ENCODE results near the gene AQP12B. TPM values are rescaled to one million over a fixed set of nuclear protein-coding genes. Genes with fewer than 3 reads are reported as not detected.
"Not testable (repeated sequence)": the region's sequence is repeated elsewhere in the genome, so short reads cannot be mapped to it uniquely, and the experiment has no call there.

The AQP12B gene
- total and polyA plus RNA-seq, 4 donors = not detected

GRCh38 chr2:240662681-240663080 is 20.0 kb downstream of the AQP12B start:
- no peak for TF ChIP-seq NR2F2 (IDR thresholded peaks at IDR 0.05)
- 77% methylated on average over 3 of the region's 3 CpGs for WGBS
- Histone ChIP-seq H3K27me3 (ENCODE audit: control insufficient read depth in 4 of 4, insufficient read depth in 4 of 4, low read length in 3 of 4) (no peaks in the 10 kb centered on the region), H3K4me3 (ENCODE audit: low read depth in 1 of 3, low read length in 3 of 3) (no peak overlapping the region), H3K27ac (ENCODE audit: low read depth in 1 of 2, low read length in 2 of 2) (no peak overlapping the region), H3K4me1 (ENCODE audit: control insufficient read depth in 4 of 4, insufficient read depth in 4 of 4, low read length in 3 of 4) (no peaks in the 10 kb centered on the region), H3K9me3 (ENCODE audit: control insufficient read depth in 4 of 4, low read length in 3 of 4) (peaks cover 2 to 15% (median 3%) of the 10 kb centered on the region in 4 donors), H3K36me3 (ENCODE audit: control insufficient read depth in 4 of 4, insufficient read depth in 3 of 4, low read depth in 1 of 4, low read length in 3 of 4) (no peaks in the 10 kb centered on the region), H3K9ac (ENCODE audit: low read depth in 1 of 2, low read length in 2 of 2) (no peak overlapping the region)
- no peak for DNase-seq (ENCODE audit: low spot score)

DNA sequence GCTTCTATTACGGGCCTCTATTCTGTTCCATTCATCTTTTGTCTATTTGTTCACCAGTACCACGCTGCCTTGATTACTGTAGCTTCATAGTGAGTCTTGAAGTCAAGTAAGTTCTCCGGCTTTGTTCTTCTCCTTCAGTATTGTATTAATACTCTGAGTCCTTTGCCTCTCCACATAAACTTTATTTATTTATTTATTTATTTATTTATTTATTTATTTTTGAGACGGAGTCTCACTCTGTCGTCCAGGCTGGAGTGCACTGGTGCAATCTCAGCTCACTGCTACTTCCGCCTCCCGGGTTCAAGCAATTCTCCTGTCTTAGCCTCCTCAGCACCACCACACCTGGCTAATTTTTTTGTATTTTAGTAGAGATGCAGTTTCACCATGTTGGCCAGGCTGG is 22.8 kb downstream of the AQP12B start:
- peaks cover 2 to 11% (median 3%) of the 10 kb centered on the region in 4 donors for H3K9me3 ChIP-seq (ENCODE audit: control insufficient read depth in 4 of 4, low read length in 3 of 4)
- not testable (repeated sequence) for H3K27ac ChIP-seq (ENCODE audit: low read depth in 1 of 2, low read length in 2 of 2); H3K36me3 ChIP-seq (ENCODE audit: control insufficient read depth in 4 of 4, insufficient read depth in 3 of 4, low read depth in 1 of 4, low read length in 3 of 4); H3K4me1 ChIP-seq (ENCODE audit: control insufficient read depth in 4 of 4, insufficient read depth in 4 of 4, low read length in 3 of 4); H3K4me3 ChIP-seq (ENCODE audit: low read depth in 1 of 3, low read length in 3 of 3); DNase-seq (ENCODE audit: low spot score); H3K9ac ChIP-seq (ENCODE audit: low read depth in 1 of 2, low read length in 2 of 2); H3K27me3 ChIP-seq (ENCODE audit: control insufficient read depth in 4 of 4, insufficient read depth in 4 of 4, low read length in 3 of 4)
- 89% methylated on average over 7 of the region's 7 CpGs for WGBS

- Histone ChIP-seq H3K4me3 (ENCODE audit: low read depth in 1 of 3, low read length in 3 of 3) (no peak overlapping the region), H3K9ac (ENCODE audit: low read depth in 1 of 2, low read length in 2 of 2) (no peak overlapping the region), H3K9me3 (ENCODE audit: control insufficient read depth in 4 of 4, low read length in 3 of 4) (peaks cover 0 to 4% (median 1%) of the 10 kb centered on the region in 4 donors), H3K27me3 (ENCODE audit: control insufficient read depth in 4 of 4, insufficient read depth in 4 of 4, low read length in 3 of 4) (peaks cover 0 to 3% (median 1%) of the 10 kb centered on the region in 4 donors), H3K4me1 (ENCODE audit: control insufficient read depth in 4 of 4, insufficient read depth in 4 of 4, low read length in 3 of 4) (no peaks in the 10 kb centered on the region), H3K36me3 (ENCODE audit: control insufficient read depth in 4 of 4, insufficient read depth in 3 of 4, low read depth in 1 of 4, low read length in 3 of 4) (no peaks in the 10 kb centered on the region), H3K27ac (ENCODE audit: low read depth in 1 of 2, low read length in 2 of 2) (no peak overlapping the region)
- DNase-seq (ENCODE audit: low spot score) = no peak
- no peak for TF ChIP-seq EGR1 (IDR thresholded peaks at IDR 0.05; ENCODE audit: low read depth in 2 of 2)
- TF ChIP-seq JUND (IDR thresholded peaks at IDR 0.05) = no peak
- no peak for TF ChIP-seq MAX (IDR thresholded peaks at IDR 0.05)
- TF ChIP-seq YY1 (IDR thresholded peaks at IDR 0.05) = no peak
- TF ChIP-seq HNF4G (IDR thresholded peaks at IDR 0.05) = no peak
- TF ChIP-seq FOXA2 (IDR thresholded peaks at IDR 0.05) = no peak
- no peak for TF ChIP-seq HNF4A (conservative IDR thresholded peaks at IDR 0.05)
- no peak for TF ChIP-seq FOXA1 (IDR thresholded peaks at IDR 0.05)
- no peak for TF ChIP-seq ATF3 (IDR thresholded peaks at IDR 0.05)
- TF ChIP-seq GABPA (IDR thresholded peaks at IDR 0.05 in 1 of 2, conservative IDR thresholded peaks at IDR 0.05 in 1 of 2) = no peak
- TF ChIP-seq RAD21 (IDR thresholded peaks at IDR 0.05) = no peak
- no peak for TF ChIP-seq TAF1 (conservative IDR thresholded peaks at IDR 0.05)
- TF ChIP-seq NR2F2 (IDR thresholded peaks at IDR 0.05) = no peak
- TF ChIP-seq RXRA (IDR thresholded peaks at IDR 0.05) = no peak
- no peak for TF ChIP-seq SP1 (IDR thresholded peaks at IDR 0.05)
- TF ChIP-seq, protein P1, sequence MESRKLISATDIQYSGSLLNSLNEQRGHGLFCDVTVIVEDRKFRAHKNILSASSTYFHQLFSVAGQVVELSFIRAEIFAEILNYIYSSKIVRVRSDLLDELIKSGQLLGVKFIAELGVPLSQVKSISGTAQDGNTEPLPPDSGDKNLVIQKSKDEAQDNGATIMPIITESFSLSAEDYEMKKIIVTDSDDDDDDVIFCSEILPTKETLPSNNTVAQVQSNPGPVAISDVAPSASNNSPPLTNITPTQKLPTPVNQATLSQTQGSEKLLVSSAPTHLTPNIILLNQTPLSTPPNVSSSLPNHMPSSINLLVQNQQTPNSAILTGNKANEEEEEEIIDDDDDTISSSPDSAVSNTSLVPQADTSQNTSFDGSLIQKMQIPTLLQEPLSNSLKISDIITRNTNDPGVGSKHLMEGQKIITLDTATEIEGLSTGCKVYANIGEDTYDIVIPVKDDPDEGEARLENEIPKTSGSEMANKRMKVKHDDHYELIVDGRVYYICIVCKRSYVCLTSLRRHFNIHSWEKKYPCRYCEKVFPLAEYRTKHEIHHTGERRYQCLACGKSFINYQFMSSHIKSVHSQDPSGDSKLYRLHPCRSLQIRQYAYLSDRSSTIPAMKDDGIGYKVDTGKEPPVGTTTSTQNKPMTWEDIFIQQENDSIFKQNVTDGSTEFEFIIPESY (IDR thresholded peaks at IDR 0.05) = no peak
- 68% methylated on average over 10 of the region's 10 CpGs for WGBS
These were observed 26.5 kb downstream of the AQP12B start for GRCh38 chr2:240655931-240656886.

Measured in liver (tissue), 9 donors.